HepG2 (cell line): ENCODE measurements around the gene KMT2B. TPM values are rescaled to one million over a fixed set of nuclear protein-coding genes. Genes with fewer than 3 reads are reported as not detected.
A peak's percentile ranks its signal among the peaks of the same experiment; 100 is the strongest.

Source experiments
- BRD4 ChIP-seq: sonication (generic); formaldehyde crosslinking; IDR thresholded peaks from 2 replicates; pipeline ENCODE4 v1.4.0; 2020; ENCODE audit warnings: missing genetic modification reagents
- HDAC6 ChIP-seq: fragments of 200-600 bp; sonication (generic); IDR thresholded peaks from 2 replicates; pipeline ENCODE4 v1.7.0; 2017; ENCODE audit warnings: mild to moderate bottlenecking, antibody characterized with exemption, low read length, low read depth
- HNRNPH1 ChIP-seq: fragments of 200-400 bp; formaldehyde crosslinking; optimal IDR thresholded peaks from 2 replicates; pipeline ENCODE3; 2017; ENCODE audit warnings: mild to moderate bottlenecking, low read depth, low read length
- HNRNPUL1 ChIP-seq: fragments of 200-400 bp; formaldehyde crosslinking; IDR thresholded peaks from 2 replicates; pipeline ENCODE4 v1.6.1; 2017; ENCODE audit warnings: low read depth, mild to moderate bottlenecking, low read length, moderate library complexity
- ISL2 ChIP-seq: sonication (generic); formaldehyde crosslinking; IDR thresholded peaks from 2 replicates; pipeline ENCODE4 v1.5.0; 2020; ENCODE audit warnings: missing genetic modification reagents
- MTA1 ChIP-seq: sonication (generic); formaldehyde crosslinking; IDR thresholded peaks from 2 replicates; pipeline ENCODE4 v1.4.0; 2020; ENCODE audit warnings: missing genetic modification reagents, mild to moderate bottlenecking, borderline replicate concordance
- NCOA5 ChIP-seq: sonication (generic); formaldehyde crosslinking; IDR thresholded peaks from 2 replicates; pipeline ENCODE4 v1.4.0; 2020; ENCODE audit warnings: missing genetic modification reagents
- TAF1 ChIP-seq: sonication (generic); formaldehyde crosslinking; IDR thresholded peaks from 2 replicates; pipeline ENCODE4 v1.4.0; 2020; ENCODE audit warnings: missing genetic modification reagents
- TBL1XR1 ChIP-seq: fragments of 150-350 bp; IDR thresholded peaks from 2 replicates; pipeline ENCODE4 v1.6.1; 2014; ENCODE audit warnings: borderline replicate concordance, low read length; ENCODE audit not compliant: partially characterized antibody
- TCF12 ChIP-seq, 2 experiments: fragments of 450-650 bp in 1 of 2; sonication (generic) in 1 of 2; formaldehyde crosslinking in 1 of 2; IDR thresholded peaks; 2 replicates each; pipeline versions ENCODE4 v1.6.1 to v1.8.0; 2017 to 2022; ENCODE audit warnings: antibody characterized with exemption in 1 of 2, mild to moderate bottlenecking in 1 of 2, missing genetic modification reagents in 1 of 2, moderate library complexity in 1 of 2
- TOE1 ChIP-seq: sonication (generic); formaldehyde crosslinking; IDR thresholded peaks from 2 replicates; pipeline ENCODE4 v1.4.0; 2020; ENCODE audit warnings: mild to moderate bottlenecking, missing genetic modification reagents
- USF2 ChIP-seq, 2 experiments: sonication (generic) in 1 of 2; formaldehyde crosslinking in 1 of 2; IDR thresholded peaks; 2 replicates each; pipeline versions ENCODE4 v1.5.1 to v1.6.1; 2011 to 2020; ENCODE audit warnings: borderline replicate concordance in 1 of 2, low read depth in 1 of 2, low read length in 1 of 2, mild to moderate bottlenecking in 1 of 2, missing genetic modification reagents in 1 of 2, moderate library complexity in 1 of 2
- ZFP62 ChIP-seq: sonication (generic); formaldehyde crosslinking; IDR thresholded peaks from 2 replicates; pipeline ENCODE4 v1.4.0; 2020; ENCODE audit warnings: missing genetic modification reagents
- ZNF138 ChIP-seq: sonication (generic); formaldehyde crosslinking; IDR thresholded peaks from 2 replicates; pipeline ENCODE4 v1.5.0; 2020; ENCODE audit warnings: mild to moderate bottlenecking, low read depth, missing genetic modification reagents
- ZNF17 ChIP-seq: sonication (generic); formaldehyde crosslinking; IDR thresholded peaks from 2 replicates; pipeline ENCODE4 v1.5.0; 2020; ENCODE audit warnings: mild to moderate bottlenecking, missing genetic modification reagents
- ZNF329 ChIP-seq: sonication (generic); formaldehyde crosslinking; IDR thresholded peaks from 2 replicates; pipeline ENCODE4 v1.9.0; 2021; ENCODE audit warnings: low read depth, mild to moderate bottlenecking, missing genetic modification reagents
- ZNF335 ChIP-seq: sonication (generic); formaldehyde crosslinking; IDR thresholded peaks from 2 replicates; pipeline ENCODE4 v1.4.0; 2020; ENCODE audit warnings: missing genetic modification reagents
- ZNF713 ChIP-seq: sonication (generic); formaldehyde crosslinking; IDR thresholded peaks from 2 replicates; pipeline ENCODE4 v1.4.0; 2020; ENCODE audit warnings: mild to moderate bottlenecking, missing genetic modification reagents
- ZNF737 ChIP-seq: sonication (generic); formaldehyde crosslinking; IDR thresholded peaks from 2 replicates; pipeline ENCODE4 v1.5.0; 2020; ENCODE audit warnings: missing genetic modification reagents, mild to moderate bottlenecking, borderline replicate concordance
- polyA plus RNA-seq, 8 experiments: library from polyadenylated mRNA; depleted of rRNA in 3 of 8; stranded (reverse) in 7 of 8; unstranded in 1 of 8; fragments of >200 nt; fragmentation: Illumina TruSeq in 4 of 8; extraction: Trizol in 4 of 8; gene quantifications; 2 replicates each; pipeline versions ENCODE4 v1.2.1 to v1.2.3, GENCODE V29; 2011 to 2016; ENCODE audit warnings: low read depth in 4 of 8, missing spikeins in 1 of 8, mixed read lengths in 1 of 8; ENCODE audit not compliant: insufficient read depth in 1 of 8
- total RNA-seq, 5 experiments: library from RNA; depleted of rRNA; stranded (reverse); fragments of >200 nt; fragmentation: Illumina TruSeq; extraction: Trizol; gene quantifications; 2 replicates each; pipeline ENCODE4 v1.2.3, GENCODE V29; 2016; ENCODE audit warnings: low read depth in 1 of 5
- TF ChIP-seq, protein P1 (sequence below): sonication (generic); formaldehyde crosslinking; IDR thresholded peaks from 2 replicates; pipeline ENCODE4 v1.4.0; 2020; ENCODE audit warnings: missing genetic modification reagents
- TF ChIP-seq, protein P2 (sequence below): sonication (generic); formaldehyde crosslinking; IDR thresholded peaks from 2 replicates; pipeline ENCODE4 v1.4.0; 2020; ENCODE audit warnings: missing genetic modification reagents
- TF ChIP-seq, protein P3 (sequence below): sonication (generic); formaldehyde crosslinking; IDR thresholded peaks from 2 replicates; pipeline ENCODE4 v1.8.0; 2023; ENCODE audit warnings: mild to moderate bottlenecking, missing genetic modification reagents
- TF ChIP-seq, protein P4 (sequence below): sonication (generic); formaldehyde crosslinking; IDR thresholded peaks from 2 replicates; pipeline ENCODE4 v1.5.1; 2020; ENCODE audit warnings: mild to moderate bottlenecking, missing genetic modification reagents, moderate library complexity

Gene KMT2B
- total and polyA plus RNA-seq, 2 of the 13 experiments (the other 11 are each of a cell fraction or from before 2014, with no cell fraction given): 6.2 to 16.9 TPM

DNA sequence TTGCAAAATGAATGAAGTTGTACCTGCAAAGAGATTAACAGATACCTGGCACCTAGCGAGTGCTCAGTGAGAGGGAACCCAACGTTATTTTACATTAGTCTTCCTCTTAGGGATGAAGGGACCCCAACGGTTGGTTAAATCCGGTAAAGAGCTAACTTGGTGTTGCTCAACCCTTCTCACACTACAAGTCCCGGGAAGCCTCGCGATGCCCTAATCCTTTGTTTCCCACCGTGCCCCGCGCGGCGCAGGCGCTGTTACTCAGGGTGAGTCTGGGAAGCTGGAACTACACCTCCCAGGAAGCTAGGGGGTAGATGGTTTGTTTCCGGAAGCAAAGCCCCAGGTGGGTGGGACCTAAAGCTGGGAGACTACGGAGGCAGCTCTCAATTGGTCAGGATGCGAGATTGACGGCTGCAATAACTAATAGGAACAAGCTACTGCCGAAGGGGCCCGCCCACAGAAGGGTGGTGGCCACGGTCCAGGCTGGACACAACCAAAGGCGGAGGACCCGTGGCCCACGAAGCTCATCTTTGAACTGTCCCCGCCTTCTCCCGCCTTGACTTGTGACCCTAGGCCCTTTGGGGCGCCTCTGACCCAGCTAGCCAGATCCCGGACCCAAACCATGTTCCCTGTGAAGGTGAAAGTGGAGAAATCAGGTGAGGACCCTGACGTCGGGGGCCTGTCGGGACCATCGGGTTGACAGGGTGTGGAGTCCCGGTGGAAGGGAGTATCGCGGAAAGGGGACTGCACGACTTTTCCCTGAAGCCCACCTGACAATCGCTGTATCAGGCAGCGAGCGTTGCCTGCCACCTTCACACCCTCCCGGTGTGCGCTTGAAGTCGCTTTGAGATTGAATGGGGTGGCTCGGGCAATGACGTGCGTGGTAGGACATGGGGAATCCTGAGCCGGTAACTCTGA lies 30.6 kb downstream of the KMT2B start, which contains the start of gene LIN37 (continued):
- TF ChIP-seq USF2 (IDR thresholded peaks at IDR 0.05; ENCODE audit: low read depth, low read length) (no peak), USF2 (CRISPR knock-in tag; IDR thresholded peaks at IDR 0.05; ENCODE audit: borderline replicate concordance) (no peak; the same call in 1 of the 2 replicates), ISL2 (peak; percentile 56), HNRNPH1 (no peak), HDAC6 (no peak), ZNF329 (CRISPR knock-in tag) (no peak), TOE1 (CRISPR knock-in tag) (no peak), MTA1 (CRISPR knock-in tag) (peak; percentile 55; the same call in 1 of the 2 replicates), ZNF737 (CRISPR knock-in tag) (no peak), ZNF138 (CRISPR knock-in tag) (no peak), ZFP62 (CRISPR knock-in tag) (no peak), TCF12 (IDR thresholded peaks at IDR 0.05) (no peak), TCF12 (CRISPR knock-in tag; IDR thresholded peaks at IDR 0.05) (no peak), ZNF17 (CRISPR knock-in tag) (no peak), ZNF713 (CRISPR knock-in tag) (no peak), HNRNPUL1 (no peak), BRD4 (CRISPR knock-in tag) (no peak), ZNF335 (CRISPR knock-in tag) (peak; percentile 34; the same call in 1 of the 2 replicates), NCOA5 (CRISPR knock-in tag) (no peak), TAF1 (CRISPR knock-in tag) (peak; percentile 74), TBL1XR1 (no peak)
- TF ChIP-seq, protein P1, sequence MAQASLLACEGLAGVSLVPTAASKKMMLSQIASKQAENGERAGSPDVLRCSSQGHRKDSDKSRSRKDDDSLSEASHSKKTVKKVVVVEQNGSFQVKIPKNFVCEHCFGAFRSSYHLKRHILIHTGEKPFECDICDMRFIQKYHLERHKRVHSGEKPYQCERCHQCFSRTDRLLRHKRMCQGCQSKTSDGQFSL (CRISPR knock-in tag): no peak
- TF ChIP-seq, protein P2, sequence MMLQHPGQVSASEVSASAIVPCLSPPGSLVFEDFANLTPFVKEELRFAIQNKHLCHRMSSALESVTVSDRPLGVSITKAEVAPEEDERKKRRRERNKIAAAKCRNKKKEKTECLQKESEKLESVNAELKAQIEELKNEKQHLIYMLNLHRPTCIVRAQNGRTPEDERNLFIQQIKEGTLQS (CRISPR knock-in tag): no peak
- TF ChIP-seq, protein P3, sequence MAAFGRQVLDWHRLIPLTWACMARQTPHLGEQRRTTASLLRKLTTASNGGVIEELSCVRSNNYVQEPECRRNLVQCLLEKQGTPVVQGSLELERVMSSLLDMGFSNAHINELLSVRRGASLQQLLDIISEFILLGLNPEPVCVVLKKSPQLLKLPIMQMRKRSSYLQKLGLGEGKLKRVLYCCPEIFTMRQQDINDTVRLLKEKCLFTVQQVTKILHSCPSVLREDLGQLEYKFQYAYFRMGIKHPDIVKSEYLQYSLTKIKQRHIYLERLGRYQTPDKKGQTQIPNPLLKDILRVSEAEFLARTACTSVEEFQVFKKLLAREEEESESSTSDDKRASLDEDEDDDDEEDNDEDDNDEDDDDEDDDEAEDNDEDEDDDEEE (CRISPR knock-in tag): no peak
- TF ChIP-seq, protein P4, sequence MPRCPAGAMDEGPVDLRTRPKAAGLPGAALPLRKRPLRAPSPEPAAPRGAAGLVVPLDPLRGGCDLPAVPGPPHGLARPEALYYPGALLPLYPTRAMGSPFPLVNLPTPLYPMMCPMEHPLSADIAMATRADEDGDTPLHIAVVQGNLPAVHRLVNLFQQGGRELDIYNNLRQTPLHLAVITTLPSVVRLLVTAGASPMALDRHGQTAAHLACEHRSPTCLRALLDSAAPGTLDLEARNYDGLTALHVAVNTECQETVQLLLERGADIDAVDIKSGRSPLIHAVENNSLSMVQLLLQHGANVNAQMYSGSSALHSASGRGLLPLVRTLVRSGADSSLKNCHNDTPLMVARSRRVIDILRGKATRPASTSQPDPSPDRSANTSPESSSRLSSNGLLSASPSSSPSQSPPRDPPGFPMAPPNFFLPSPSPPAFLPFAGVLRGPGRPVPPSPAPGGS: peak; percentile 70; the same call in 1 of the 2 replicates
